ENCODE results near the gene VPS39.

The VPS39 gene

DNA sequence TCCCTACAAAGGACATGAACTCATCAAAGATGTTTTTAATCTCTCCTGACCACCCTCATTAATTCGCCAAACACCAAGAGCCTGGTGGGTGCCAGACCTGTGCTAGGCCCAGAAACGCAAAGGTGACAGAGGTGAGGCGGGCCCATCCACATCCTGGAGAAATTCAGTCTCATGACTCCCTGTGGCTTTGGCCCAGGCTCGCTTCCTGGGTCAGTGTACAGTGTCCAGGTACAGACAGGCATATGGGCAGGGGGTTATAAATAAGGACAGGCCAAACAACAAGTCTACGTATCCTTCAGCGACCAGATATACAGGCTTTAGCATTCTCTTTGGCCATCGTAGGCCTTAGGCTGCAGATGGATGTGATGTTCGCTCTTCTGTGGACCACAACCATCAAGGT lies 50.7 kb downstream of the VPS39 start:
- no peak for DNase-seq

- DNase-seq, result no peak
These were observed 51.7 kb downstream of the VPS39 start, which contains the start of gene PLA2G4F for GRCh38 chr15:42156243-42156922. Gene PLA2G4F (minus strand): TSS chr15:42156636. CDS start chr15:42156549, 87 bp downstream.

- DNase-seq, result no peak
These were observed 52.4 kb downstream of the VPS39 start for GRCh38 chr15:42155546-42156242.

GRCh38 chr15:42154956-42155355 lies 53.1 kb downstream of the VPS39 start:
- no peak for DNase-seq

DNA sequence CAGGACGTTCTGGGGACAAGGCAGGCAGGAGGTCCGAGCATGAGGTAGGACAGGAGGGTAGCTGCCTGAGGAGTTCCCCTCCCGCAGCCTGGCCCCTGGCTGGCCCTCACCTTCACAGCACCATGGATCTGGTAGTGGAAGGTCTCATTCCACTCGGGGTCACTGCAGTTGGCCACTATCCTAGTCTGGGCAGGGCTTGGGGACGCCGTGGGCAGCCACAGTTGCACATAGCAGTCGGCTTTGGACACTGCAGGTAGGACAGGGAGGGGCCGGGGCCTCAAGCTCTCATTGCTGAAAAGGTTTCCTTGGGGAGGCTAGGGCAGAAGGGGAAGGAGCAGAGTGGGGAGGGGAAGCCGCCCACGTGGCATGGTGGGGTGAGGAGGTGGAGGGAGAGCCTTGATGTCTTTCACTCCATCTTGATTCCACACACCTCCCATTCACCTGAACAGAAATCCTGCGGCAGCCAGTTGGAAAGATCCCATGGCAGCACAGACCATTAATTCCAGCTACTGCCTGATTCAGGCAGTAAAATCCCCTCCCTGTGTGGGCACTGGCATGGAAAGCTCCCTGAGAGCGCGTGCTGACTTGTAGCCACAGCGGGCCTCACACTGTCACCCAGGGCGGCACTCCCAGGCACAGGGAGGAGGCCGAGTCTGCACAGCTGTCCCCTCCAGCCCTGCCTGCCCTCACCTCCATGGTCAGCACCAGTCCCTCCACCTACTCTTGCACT lies 53.7 kb downstream of the VPS39 start:
- no peak for DNase-seq

- no peak for DNase-seq
These were observed 54.3 kb downstream of the VPS39 start for GRCh38 chr15:42153874-42154211.

- DNase-seq, result no peak
These were observed 55.0 kb downstream of the VPS39 start for GRCh38 chr15:42152921-42153698.

GRCh38 chr15:42152196-42152920 lies 55.7 kb downstream of the VPS39 start:
- no peak for DNase-seq

DNA sequence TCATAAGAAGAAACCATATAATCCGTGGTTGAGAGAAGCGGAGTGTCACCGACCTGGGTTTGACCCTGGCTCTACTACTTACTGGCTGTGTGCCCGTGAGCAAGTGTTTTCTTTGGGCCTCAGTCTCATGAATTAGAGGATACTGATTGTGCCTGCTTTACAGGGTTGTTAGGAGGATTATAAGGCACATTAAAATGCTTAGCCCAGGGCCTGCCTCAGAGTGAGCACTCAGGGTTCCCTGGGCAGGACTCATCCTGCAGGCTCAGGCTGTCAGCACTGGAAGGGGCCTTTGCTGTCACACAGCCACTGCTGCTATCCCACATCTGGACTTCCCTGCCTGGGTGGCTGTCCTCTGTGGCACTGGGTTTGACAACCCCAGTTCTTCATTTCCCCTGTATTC lies 56.4 kb downstream of the VPS39 start:
- no peak for DNase-seq

DNA sequence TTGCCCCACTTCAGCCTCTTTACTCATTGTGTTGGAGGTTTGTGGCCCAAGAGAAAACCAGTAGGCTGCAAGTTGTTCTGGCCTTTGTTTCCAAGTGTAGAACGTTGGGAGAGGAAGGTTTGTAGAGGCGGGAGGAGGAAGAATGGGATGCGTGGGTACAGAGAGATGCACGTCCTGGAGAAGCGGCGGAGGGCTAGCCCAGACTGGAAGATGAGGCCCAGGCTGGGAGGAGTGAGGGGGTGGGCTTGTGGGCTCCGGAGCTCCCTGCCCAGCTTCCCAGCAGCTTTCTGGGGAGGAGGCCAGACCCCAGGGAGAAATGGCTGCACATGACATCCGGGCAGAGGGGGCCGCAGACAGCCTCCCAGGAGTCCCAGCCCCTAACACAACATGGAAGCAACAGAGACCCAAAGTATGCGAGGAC lies 57.0 kb downstream of the VPS39 start:
- no peak for DNase-seq

GRCh38 chr15:42150219-42150970 lies 57.7 kb downstream of the VPS39 start:
- no peak for DNase-seq

DNA sequence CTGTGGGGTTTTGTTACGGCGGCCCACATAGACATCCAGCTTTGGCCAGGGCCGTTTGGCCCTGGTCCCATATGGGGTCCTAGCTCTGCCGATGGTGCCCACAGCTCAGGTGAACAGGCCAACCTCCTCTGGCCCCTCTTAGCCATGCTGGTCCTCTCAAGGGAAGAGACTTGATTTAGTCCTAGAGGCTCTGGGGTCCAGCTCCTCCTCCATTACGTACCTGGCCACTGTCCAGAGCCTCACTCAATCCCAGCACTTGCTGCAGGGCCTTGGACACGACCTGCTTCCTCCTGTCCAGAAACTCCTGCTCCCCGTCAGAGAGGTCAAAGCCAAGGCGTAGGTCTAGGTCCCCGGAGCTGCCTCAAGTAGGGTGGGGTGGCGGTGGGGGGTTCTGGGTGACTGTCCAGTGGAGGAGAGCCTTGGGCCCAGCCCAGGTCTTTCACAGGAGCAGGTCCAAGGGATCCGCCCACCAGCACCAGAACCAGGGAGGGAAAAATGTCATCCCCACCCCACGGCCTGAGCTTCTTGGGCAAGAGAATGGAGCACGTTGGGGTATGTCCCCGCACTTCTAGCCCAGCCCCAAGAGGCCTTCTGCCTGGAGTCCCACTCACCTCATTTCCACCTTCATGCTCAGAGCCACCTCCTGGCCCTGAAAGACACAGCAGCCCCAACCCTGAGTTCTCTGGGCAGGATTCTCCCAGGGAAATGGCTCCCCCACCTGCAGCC lies 58.4 kb downstream of the VPS39 start:
- DNase-seq, result no peak

- no peak for DNase-seq
These were observed 59.2 kb downstream of the VPS39 start for GRCh38 chr15:42148808-42149492.

DNA sequence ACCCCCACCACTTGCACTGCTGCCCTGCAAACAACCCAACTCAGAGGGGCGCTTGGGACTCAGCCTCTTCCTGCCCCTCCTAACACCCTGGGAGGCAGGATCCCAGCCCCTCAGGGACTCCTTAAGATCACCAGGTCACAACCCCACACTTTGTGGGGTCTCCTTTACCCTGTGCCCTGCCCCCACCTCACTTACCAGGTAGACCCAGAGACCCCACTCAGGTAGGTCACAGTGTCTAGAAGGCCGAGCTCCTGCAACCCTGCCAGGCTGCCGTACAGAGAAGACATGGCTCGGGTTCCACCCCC lies 60.7 kb downstream of the VPS39 start:
- no peak for DNase-seq

- no peak for DNase-seq
These were observed 61.3 kb downstream of the VPS39 start for GRCh38 chr15:42146551-42147430.

GRCh38 chr15:42145546-42146455 lies 62.3 kb downstream of the VPS39 start:
- DNase-seq, result no peak

DNA sequence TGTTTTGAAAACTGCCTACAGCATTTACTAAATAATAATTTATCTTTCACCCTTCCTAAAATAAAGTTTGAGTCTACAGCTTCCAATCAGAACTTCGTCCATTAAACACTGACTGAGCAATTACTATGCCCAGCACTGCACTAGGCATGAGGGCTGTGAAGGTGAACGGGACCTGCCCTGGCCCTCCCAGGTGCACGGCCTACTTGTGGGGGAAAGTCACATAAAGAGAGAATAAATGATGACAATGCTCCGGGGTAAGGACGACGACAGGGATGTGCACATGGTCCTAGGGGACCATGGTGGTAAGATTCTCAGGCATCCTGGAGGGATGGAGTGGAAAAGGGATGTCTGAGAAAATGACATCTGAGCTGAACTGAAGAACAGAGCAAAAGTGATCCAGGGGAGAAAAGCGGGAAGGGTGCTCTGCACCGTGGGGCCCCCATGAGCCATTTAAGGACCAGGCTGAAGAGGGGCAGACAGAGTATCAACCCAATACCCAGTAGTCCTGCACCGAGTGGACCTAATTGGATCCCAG lies 63.2 kb downstream of the VPS39 start:
- no peak for DNase-seq
